ENCODE results near the gene FNDC1. TPM values are rescaled to one million over a fixed set of nuclear protein-coding genes. Genes with fewer than 3 reads are reported as not detected.

The FNDC1 gene
- total and polyA plus RNA-seq, 10 of the 15 experiments (the other 5 are each of a cell fraction or from before 2014, with no cell fraction given): not detected

GRCh38 chr6:159119791-159120190 is 49.4 kb upstream of the FNDC1 start:
- Histone ChIP-seq H2AFZ (ENCODE audit: control insufficient read depth, low read depth, low read length) (no peak overlapping the region), H3K27me3 (replicated peaks in 1 of 2; ENCODE audit: control insufficient read depth in 2 of 2, insufficient read depth in 2 of 2, low read length in 1 of 2) (peaks cover 0 to 3% of the 10 kb centered on the region in 2 experiments; a peak in 1 of 4 replicates), H3K4me2 (ENCODE audit: control insufficient read depth, insufficient read depth) (no peak overlapping the region), H3K27ac (ENCODE audit: control insufficient read depth, insufficient read depth) (no peak overlapping the region), H3K9me3 (replicated peaks; ENCODE audit: control insufficient read depth, insufficient read depth, low read length) (peaks cover 7% of the 10 kb centered on the region; the same call in 1 of the 3 replicates), H3K4me1 (ENCODE audit: control insufficient read depth, insufficient read depth, low read length) (peaks cover 26% of the 10 kb centered on the region), H4K20me1 (ENCODE audit: control insufficient read depth, insufficient read depth) (no peaks in the 10 kb centered on the region), H3K36me3 (ENCODE audit: control insufficient read depth in 2 of 2, insufficient read depth in 2 of 2, low read length in 1 of 2) (no peaks in the 10 kb centered on the region), H3K4me3 (no peak overlapping the region), H3K9ac (ENCODE audit: control insufficient read depth, insufficient read depth, low read length) (no peak overlapping the region), H3K79me2 (ENCODE audit: control insufficient read depth, insufficient read depth, low read length) (no peaks in the 10 kb centered on the region)
- 78% methylated on average over 7 of the region's 7 CpGs for WGBS (ENCODE audit: insufficient coverage, insufficient replicate concordance, low lambda C conversion rate, missing lambda C conversion rate)
- intact Hi-C loops (cut with micrococcal nuclease; ENCODE audit: unreplicated experiment) (loop anchor here (5.0 kb wide), 1 partner anchor 467 kb away; the partner anchor contains the start of gene SYTL3), in situ Hi-C loops (cut with MboI) (no loop called here)
- FAIRE-seq: no peak
- RAD21 ChIA-PET (ENCODE audit: unreplicated experiment): interaction anchor here (1.6 kb wide), 1 partner anchor 10 kb away, joined by 7 read pairs; no protein-coding TSS in a partner anchor
- no peak for DNase-seq (ENCODE audit: low read depth, low spot score)
- ATAC-seq: no peak
- SMC1A ChIA-PET (ENCODE audit: uncharacterized antibody, unreplicated experiment): interaction anchor here (1.9 to 19.2 kb wide), 3 partner anchors 11 to 113 kb away, joined by 10 to 517 read pairs (median 13); partner anchors contain the start of gene RSPH3
- no TSS peak for BruUV-seq (replicated peaks)
- CTCF ChIA-PET: interaction anchor here (0.7 to 20.8 kb wide), 4 partner anchors 10 to 15 kb away, joined by 3 to 529 read pairs (median 10); no protein-coding TSS in a partner anchor
- TF ChIP-seq RFX5 (IDR thresholded peaks at IDR 0.05; ENCODE audit: low read depth, low read length): no peak
- no peak for TF ChIP-seq FOS (IDR thresholded peaks at IDR 0.05; ENCODE audit: borderline replicate concordance, extremely low read depth, insufficient read length)
- TF ChIP-seq GATAD2B (conservative IDR thresholded peaks at IDR 0.05; ENCODE audit: low read depth): no peak
- no peak for TF ChIP-seq CHD1 (IDR thresholded peaks at IDR 0.05; ENCODE audit: low read depth, low read length)
- no peak for TF ChIP-seq GABPA (IDR thresholded peaks at IDR 0.05; ENCODE audit: low read depth)
- TF ChIP-seq BCL11A (IDR thresholded peaks at IDR 0.05; ENCODE audit: low read depth, low read length): no peak
- TF ChIP-seq, protein P1, sequence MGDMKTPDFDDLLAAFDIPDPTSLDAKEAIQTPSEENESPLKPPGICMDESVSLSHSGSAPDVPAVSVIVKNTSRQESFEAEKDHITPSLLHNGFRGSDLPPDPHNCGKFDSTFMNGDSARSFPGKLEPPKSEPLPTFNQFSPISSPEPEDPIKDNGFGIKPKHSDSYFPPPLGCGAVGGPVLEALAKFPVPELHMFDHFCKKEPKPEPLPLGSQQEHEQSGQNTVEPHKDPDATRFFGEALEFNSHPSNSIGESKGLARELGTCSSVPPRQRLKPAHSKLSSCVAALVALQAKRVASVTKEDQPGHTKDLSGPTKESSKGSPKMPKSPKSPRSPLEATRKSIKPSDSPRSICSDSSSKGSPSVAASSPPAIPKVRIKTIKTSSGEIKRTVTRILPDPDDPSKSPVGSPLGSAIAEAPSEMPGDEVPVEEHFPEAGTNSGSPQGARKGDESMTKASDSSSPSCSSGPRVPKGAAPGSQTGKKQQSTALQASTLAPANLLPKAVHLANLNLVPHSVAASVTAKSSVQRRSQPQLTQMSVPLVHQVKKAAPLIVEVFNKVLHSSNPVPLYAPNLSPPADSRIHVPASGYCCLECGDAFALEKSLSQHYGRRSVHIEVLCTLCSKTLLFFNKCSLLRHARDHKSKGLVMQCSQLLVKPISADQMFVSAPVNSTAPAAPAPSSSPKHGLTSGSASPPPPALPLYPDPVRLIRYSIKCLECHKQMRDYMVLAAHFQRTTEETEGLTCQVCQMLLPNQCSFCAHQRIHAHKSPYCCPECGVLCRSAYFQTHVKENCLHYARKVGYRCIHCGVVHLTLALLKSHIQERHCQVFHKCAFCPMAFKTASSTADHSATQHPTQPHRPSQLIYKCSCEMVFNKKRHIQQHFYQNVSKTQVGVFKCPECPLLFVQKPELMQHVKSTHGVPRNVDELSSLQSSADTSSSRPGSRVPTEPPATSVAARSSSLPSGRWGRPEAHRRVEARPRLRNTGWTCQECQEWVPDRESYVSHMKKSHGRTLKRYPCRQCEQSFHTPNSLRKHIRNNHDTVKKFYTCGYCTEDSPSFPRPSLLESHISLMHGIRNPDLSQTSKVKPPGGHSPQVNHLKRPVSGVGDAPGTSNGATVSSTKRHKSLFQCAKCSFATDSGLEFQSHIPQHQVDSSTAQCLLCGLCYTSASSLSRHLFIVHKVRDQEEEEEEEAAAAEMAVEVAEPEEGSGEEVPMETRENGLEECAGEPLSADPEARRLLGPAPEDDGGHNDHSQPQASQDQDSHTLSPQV (IDR thresholded peaks at IDR 0.05): no peak
- no peak for TF ChIP-seq YY1 (IDR thresholded peaks at IDR 0.05; ENCODE audit: low read depth, low read length)
- no peak for TF ChIP-seq HDGF (IDR thresholded peaks at IDR 0.05)
- no peak for TF ChIP-seq MEF2A (IDR thresholded peaks at IDR 0.05; ENCODE audit: insufficient read depth, low read depth, low read length)
- no peak for TF ChIP-seq MTA3 (IDR thresholded peaks at IDR 0.05; ENCODE audit: borderline replicate concordance, low read length)
- POLR2A ChIA-PET: interaction anchor here (0.9 kb wide), 1 partner anchor 15 kb away, joined by 3 read pairs; no protein-coding TSS in a partner anchor
